Glutamatergic neuron (in vitro differentiated cells): ENCODE results near the gene DOC2A. TPM values are rescaled to one million over a fixed set of nuclear protein-coding genes. Genes with fewer than 3 reads are reported as not detected.

Source experiments
- DNase-seq: peaks from one replicate; pipeline ENCODE4 v3.0.0; 2022
- H3K27ac Mint-ChIP-seq: one replicate; pipeline ENCODE4 v1.8.0; 2020; ENCODE audit warnings: mild to moderate bottlenecking, mixed read lengths, inconsistent platforms; ENCODE audit not compliant: unreplicated experiment
- H3K27me3 Mint-ChIP-seq: one replicate; pipeline ENCODE4 v1.8.0; 2020; ENCODE audit warnings: mild to moderate bottlenecking, moderate library complexity, mixed read lengths, inconsistent platforms; ENCODE audit not compliant: unreplicated experiment
- H3K36me3 Mint-ChIP-seq: one replicate; pipeline ENCODE4 v1.8.0; 2020; ENCODE audit warnings: mild to moderate bottlenecking, mixed read lengths, inconsistent platforms; ENCODE audit not compliant: unreplicated experiment
- H3K4me1 Mint-ChIP-seq: one replicate; pipeline ENCODE4 v1.8.0; 2020; ENCODE audit warnings: mild to moderate bottlenecking, low read depth, mixed read lengths, inconsistent platforms; ENCODE audit not compliant: unreplicated experiment
- H3K4me3 Mint-ChIP-seq: one replicate; pipeline ENCODE4 v1.8.0; 2020; ENCODE audit warnings: mild to moderate bottlenecking, mixed read lengths, inconsistent platforms; ENCODE audit not compliant: unreplicated experiment
- H3K9me3 Mint-ChIP-seq: one replicate; pipeline ENCODE4 v1.8.0; 2020; ENCODE audit warnings: mild to moderate bottlenecking, moderate library complexity, mixed read lengths, inconsistent platforms; ENCODE audit not compliant: unreplicated experiment
- CTCF ChIP-seq: fragments of 200-600 bp; sonication (generic); IDR thresholded peaks from one replicate; pipeline ENCODE4 v1.5.0; 2021; ENCODE audit not compliant: partially characterized antibody, unreplicated experiment
- total RNA-seq: library from RNA; stranded (reverse); fragmentation: NEBNext Ultra II Directional; extraction: Animal tissue kit (Norgen Biotek cat#: 25700); gene quantifications from one replicate; pipeline ENCODE4 v1.2.1, GENCODE V29; 2021; ENCODE audit not compliant: unreplicated experiment

The DOC2A gene
- total RNA-seq, 1 donor from 2014 or later, result 4.2 TPM

GRCh38 chr16:29995911-29996765, 14.7 kb downstream of the DOC2A start, which contains the start of gene INO80E:
TSS of gene INO80E (plus strand) at chr16:29996241. CDS start at chr16:29996311, 70 bp downstream.
- no peak for TF ChIP-seq CTCF
- Mint-ChIP-seq H3K27me3 (peaks cover 15% of the 10 kb centered on the region), H3K4me3 (peak within 1 kb of the TSS; percentile 97), H3K36me3 (no peaks in the 10 kb centered on the region), H3K27ac (peak within 1 kb of the TSS; percentile 87), H3K4me1 (peaks cover 13% of the 10 kb centered on the region), H3K9me3 (peaks cover 3% of the 10 kb centered on the region)
- peak; percentile 100 for DNase-seq

DNA sequence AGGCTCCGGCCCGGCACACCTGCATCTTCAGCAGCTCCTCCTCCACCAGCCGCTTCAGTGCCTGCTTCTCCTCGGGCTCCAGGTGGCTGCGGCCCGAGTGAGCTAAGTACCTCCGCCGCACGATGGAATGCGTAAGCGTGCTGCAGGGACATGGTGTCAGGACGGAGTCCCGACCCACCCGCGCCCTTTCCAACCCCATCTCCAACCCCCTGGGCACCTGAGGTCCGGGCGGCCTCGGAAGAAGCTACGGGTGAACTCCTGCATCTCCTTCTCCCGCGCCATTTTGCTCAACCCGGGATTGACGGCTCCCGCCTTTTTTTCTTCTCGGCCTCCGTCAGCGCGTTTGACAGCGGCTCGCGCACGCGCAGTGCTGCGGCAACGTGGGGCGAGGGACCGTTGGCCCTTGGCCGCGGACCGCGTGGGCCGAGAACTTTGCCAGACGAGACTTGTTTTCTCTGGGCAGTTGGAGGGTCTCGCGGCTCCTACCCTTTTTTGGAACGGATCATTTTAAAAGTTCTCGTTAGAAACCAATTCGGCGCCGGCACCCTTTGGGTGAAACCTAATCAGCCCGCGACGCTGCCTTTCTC, 15.4 kb downstream of the DOC2A start, which contains the start of gene HIRIP3:
Gene HIRIP3, minus strand, starts transcription at position 294 of the 587 bp plus-strand sequence. Its CDS starts 12 bp downstream, at position 282.
- no peak for TF ChIP-seq CTCF
- H3K9me3 Mint-ChIP-seq, result peaks cover 5% of the 10 kb centered on the region
- peaks cover 1% of the 10 kb centered on the region for H3K36me3 Mint-ChIP-seq
- H3K27me3 Mint-ChIP-seq, result peaks cover 15% of the 10 kb centered on the region
- peak within 1 kb of the TSS; percentile 87 for H3K27ac Mint-ChIP-seq
- H3K4me1 Mint-ChIP-seq, result peaks cover 11% of the 10 kb centered on the region
- peak within 1 kb of the TSS; percentile 97 for H3K4me3 Mint-ChIP-seq
- DNase-seq, result peak; percentile 88

GRCh38 chr16:29994600-29995323, 16.1 kb downstream of the DOC2A start:
- peak; percentile 56 for DNase-seq
- Mint-ChIP-seq H3K4me1 (peaks cover 6% of the 10 kb centered on the region), H3K27me3 (peaks cover 13% of the 10 kb centered on the region), H3K36me3 (peaks cover 4% of the 10 kb centered on the region), H3K4me3 (peak overlapping the region; percentile 97), H3K9me3 (peaks cover 3% of the 10 kb centered on the region), H3K27ac (peak overlapping the region; percentile 87)
- no peak for TF ChIP-seq CTCF

- Mint-ChIP-seq H3K27ac (peak overlapping the region; percentile 56), H3K27me3 (peaks cover 14% of the 10 kb centered on the region), H3K4me1 (peaks cover 3% of the 10 kb centered on the region), H3K36me3 (peaks cover 7% of the 10 kb centered on the region), H3K9me3 (peaks cover 3% of the 10 kb centered on the region), H3K4me3 (peak overlapping the region; percentile 16)
- no peak for DNase-seq
- TF ChIP-seq CTCF, result no peak
These were observed 16.8 kb downstream of the DOC2A start for GRCh38 chr16:29993903-29994599.
